Thyroid gland (tissue), 4 donors: ENCODE results near the gene POLR3E. TPM values are rescaled to one million over a fixed set of nuclear protein-coding genes. Genes with fewer than 3 reads are reported as not detected.

Experiments
- DNase-seq, 2 donors: peaks; one replicate each; pipeline ENCODE4 v3.0.0-alpha.2; 2019
- H3K27ac ChIP-seq, 3 donors: fragments of 200-600 bp; sonication (generic); 1 replicate in 2 of 3; 2 replicates in 1 of 3; pipeline ENCODE4 v1.5.1; 2016 to 2019; ENCODE audit warnings: mild to moderate bottlenecking in 1 of 3, moderate library complexity in 1 of 3
- H3K27me3 ChIP-seq: fragments of 200-600 bp; sonication (generic); one replicate; pipeline ENCODE4 v1.5.1; 2019
- H3K36me3 ChIP-seq, 2 donors: fragments of 200-600 bp; sonication (generic); one replicate each; pipeline ENCODE4 v1.5.1; 2016 to 2019
- H3K4me1 ChIP-seq, 2 donors: fragments of 200-600 bp; sonication (generic); one replicate each; pipeline ENCODE4 v1.5.1; 2017 to 2019
- H3K4me3 ChIP-seq, 3 donors: fragments of 200-600 bp; sonication (generic); replicated peaks in 1 of 3; 1 replicate in 2 of 3; 2 replicates in 1 of 3; pipeline ENCODE4 v1.5.1; 2016; ENCODE audit warnings: mild to moderate bottlenecking in 1 of 3
- H3K9me3 ChIP-seq: fragments of 200-600 bp; sonication (generic); one replicate; pipeline ENCODE4 v1.5.1; 2017
- CTCF ChIP-seq, 6 experiments: fragments of 200-600 bp in 3 of 6; fragments of 450-650 bp in 3 of 6; sonication (generic) in 3 of 6; IDR thresholded peaks; one replicate each; pipeline ENCODE4 v1.5.1; 2016 to 2019; ENCODE audit warnings: antibody characterized with exemption in 6 of 6, mild to moderate bottlenecking in 2 of 6, inconsistent platforms in 1 of 6, moderate library complexity in 1 of 6
- POLR2A ChIP-seq, 2 donors: fragments of 450-650 bp; IDR thresholded peaks; one replicate each; pipeline ENCODE4 v1.6.1; 2017; ENCODE audit warnings: antibody characterized with exemption in 2 of 2, mild to moderate bottlenecking in 2 of 2, moderate library complexity in 1 of 2
- WGBS, 2 donors: methylation state at CpG; one replicate each; pipeline ENCODE4 v1.1.5; 2017; 5-methylcytosine and 5-hydroxymethylcytosine counted together
- intact Hi-C: fragments of 100-400 bp; cut with DNase I; formaldehyde crosslinking; loops from one replicate; pipeline ENCODE4 v1.15.1; 2023
- total RNA-seq, 4 donors: library from RNA; depleted of rRNA; stranded (reverse); fragments of >200 nt; gene quantifications; one replicate each; pipeline ENCODE4 v1.2.3, GENCODE V29; 2016

POLR3E gene
- total RNA-seq, 4 donors from 2014 or later, result 66.7 to 115 (median 82.8) TPM

DNA sequence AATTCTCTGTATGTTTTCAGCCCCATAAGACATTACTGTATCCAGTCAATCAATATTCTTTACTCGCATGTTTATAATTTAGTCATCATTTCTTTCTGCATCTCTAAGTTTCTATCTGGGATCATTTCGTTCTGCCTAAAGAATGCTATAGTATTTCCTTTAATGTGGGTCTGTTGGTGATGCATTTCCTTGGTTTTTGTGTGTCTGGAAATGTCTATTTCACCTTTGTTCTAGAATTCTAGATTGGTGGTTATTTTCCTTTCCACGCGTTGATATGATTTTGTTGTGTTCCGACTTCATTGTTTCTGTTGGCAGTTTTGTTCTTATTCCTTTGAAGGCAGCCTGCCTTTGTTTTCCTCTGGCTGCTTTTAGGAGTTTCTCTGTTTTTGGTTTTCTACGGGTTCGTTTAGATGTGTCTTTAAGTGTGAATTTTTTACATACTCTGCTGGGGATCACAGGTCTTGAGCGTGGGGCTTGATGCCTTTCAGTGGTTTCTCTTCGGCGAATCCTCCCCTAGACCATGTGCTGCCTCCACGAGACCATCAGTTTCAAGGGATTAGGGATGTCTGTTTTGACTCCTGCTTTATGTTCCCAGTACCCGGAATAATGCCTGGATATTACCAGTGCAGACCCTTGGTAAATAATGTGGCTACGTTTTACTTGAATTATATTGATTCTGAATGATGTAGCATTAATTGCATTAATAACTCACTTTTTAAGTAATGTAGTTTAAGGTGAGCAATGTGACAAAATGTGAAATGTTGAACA lies 23.5 kb downstream of the POLR3E start:
- no peak for DNase-seq
- H3K36me3 ChIP-seq, result peaks cover 54 to 60% of the 10 kb centered on the region in 2 donors
- no peaks in the 10 kb centered on the region for H3K27me3 ChIP-seq
- intact Hi-C loops, result no loop called here
- no peaks in the 10 kb centered on the region for H3K4me1 ChIP-seq
- H3K9me3 ChIP-seq, result no peaks in the 10 kb centered on the region
- H3K4me3 ChIP-seq, result no peak overlapping the region
- no peak for TF ChIP-seq POLR2A (IDR thresholded peaks at IDR 0.05)
- no peak for TF ChIP-seq CTCF (IDR thresholded peaks at IDR 0.05)
- WGBS, 2 donors, result 77 to 80% methylated on average over 13 of the region's 13 CpGs
- H3K27ac ChIP-seq, result no peak overlapping the region

GRCh38 chr16:22321340-22322001 lies 24.3 kb downstream of the POLR3E start:
- DNase-seq, result peak; percentile 74 to 77
- peak in 1 of 2 donors; percentile 23 for TF ChIP-seq POLR2A (IDR thresholded peaks at IDR 0.05)
- peak; percentile 83 to 95 (median 89) for TF ChIP-seq CTCF (IDR thresholded peaks at IDR 0.05)
- Histone ChIP-seq H3K36me3 (peaks cover 59 to 60% of the 10 kb centered on the region in 2 donors), H3K4me1 (no peaks in the 10 kb centered on the region), H3K27me3 (no peaks in the 10 kb centered on the region), H3K27ac (no peak overlapping the region), H3K4me3 (no peak overlapping the region), H3K9me3 (no peaks in the 10 kb centered on the region)
- 48% methylated on average over 15 to 16 of the region's 16 CpGs for WGBS, 2 donors
- intact Hi-C loops, result no loop called here

DNA sequence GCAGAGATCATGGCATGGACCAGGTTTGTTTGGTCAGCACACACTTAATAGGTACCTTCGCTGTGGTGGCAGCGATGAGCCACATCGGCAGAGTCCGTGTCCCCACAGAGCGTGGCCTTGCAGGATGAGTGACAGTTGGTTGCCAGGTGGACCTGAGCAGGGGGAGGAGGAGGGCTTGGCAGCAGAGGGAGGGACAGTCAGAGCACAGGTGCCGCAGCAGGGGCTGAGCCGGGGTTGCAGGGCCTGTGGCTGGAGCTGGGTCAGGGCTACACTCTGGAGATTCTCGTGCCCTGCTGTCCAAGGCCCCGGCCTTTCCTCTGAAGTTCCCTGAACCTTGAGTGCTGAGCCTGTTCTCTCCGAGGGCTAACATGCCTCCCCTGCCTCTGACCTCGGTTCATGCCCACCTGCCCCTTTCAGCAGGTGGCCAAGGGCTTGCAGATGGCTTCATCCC lies 24.8 kb downstream of the POLR3E start:
- H3K4me1 ChIP-seq, result no peaks in the 10 kb centered on the region
- H3K36me3 ChIP-seq, result peaks cover 58 to 60% of the 10 kb centered on the region in 2 donors
- H3K4me3 ChIP-seq, result no peak overlapping the region
- H3K9me3 ChIP-seq, result no peaks in the 10 kb centered on the region
- intact Hi-C loops, result no loop called here
- H3K27ac ChIP-seq, result no peak overlapping the region
- DNase-seq, result no peak
- no peak for TF ChIP-seq POLR2A (IDR thresholded peaks at IDR 0.05)
- no peak for TF ChIP-seq CTCF (IDR thresholded peaks at IDR 0.05)
- 84 to 97% methylated on average over 10 of the region's 11 CpGs for WGBS, 2 donors
- H3K27me3 ChIP-seq, result no peaks in the 10 kb centered on the region

- Histone ChIP-seq H3K27me3 (no peaks in the 10 kb centered on the region), H3K9me3 (no peaks in the 10 kb centered on the region), H3K4me3 (no peak overlapping the region), H3K4me1 (no peaks in the 10 kb centered on the region), H3K27ac (no peak overlapping the region), H3K36me3 (peaks cover 58 to 60% of the 10 kb centered on the region in 2 donors)
- WGBS, 2 donors, result 95% methylated on average over 17 of the region's 17 CpGs
- intact Hi-C loops, result no loop called here
- no peak for DNase-seq
- TF ChIP-seq POLR2A (IDR thresholded peaks at IDR 0.05), result no peak
These were observed 25.5 kb downstream of the POLR3E start for GRCh38 chr16:22322741-22323140.

- no peak for TF ChIP-seq CTCF (IDR thresholded peaks at IDR 0.05)
- no peak for TF ChIP-seq POLR2A (IDR thresholded peaks at IDR 0.05)
- Histone ChIP-seq H3K9me3 (no peaks in the 10 kb centered on the region), H3K27ac (no peak overlapping the region), H3K36me3 (peaks cover 59 to 61% of the 10 kb centered on the region in 2 donors), H3K4me1 (no peaks in the 10 kb centered on the region), H3K27me3 (no peaks in the 10 kb centered on the region), H3K4me3 (no peak overlapping the region)
- WGBS, 2 donors, result 93 to 94% methylated on average over 12 of the region's 12 CpGs
- DNase-seq, result no peak
- intact Hi-C loops, result no loop called here
These were observed 26.2 kb downstream of the POLR3E start for GRCh38 chr16:22323173-22323958.
